IPS-15b (cell line): ENCODE data around the gene C15orf62.

Experiments
- H3K27me3 ChIP-seq: one replicate; pipeline ENCODE4 v1.6.1; 2013; ENCODE audit warnings: low read length; ENCODE audit not compliant: control insufficient read depth, insufficient read depth
- H3K36me3 ChIP-seq: one replicate; pipeline ENCODE4 v1.6.1; 2013; ENCODE audit warnings: low read length; ENCODE audit not compliant: control insufficient read depth, insufficient read depth
- H3K4me1 ChIP-seq: one replicate; pipeline ENCODE4 v1.6.1; 2013; ENCODE audit warnings: mild to moderate bottlenecking, low read length; ENCODE audit not compliant: control insufficient read depth, insufficient read depth
- H3K4me3 ChIP-seq: one replicate; pipeline ENCODE4 v1.5.1; 2013; ENCODE audit warnings: low read depth, low read length
- H3K9ac ChIP-seq: one replicate; pipeline ENCODE4 v1.6.1; 2013; ENCODE audit warnings: low read depth, mild to moderate bottlenecking, low read length
- H3K9me3 ChIP-seq: one replicate; pipeline ENCODE4 v1.6.1; 2013; ENCODE audit warnings: mild to moderate bottlenecking, low read length; ENCODE audit not compliant: control insufficient read depth, insufficient read depth

The C15orf62 gene

GRCh38 chr15:40759961-40760360, 9.8 kb upstream of the C15orf62 start:
- no peak overlapping the region for H3K4me3 ChIP-seq
- H3K4me1 ChIP-seq, result peaks cover 4% of the 10 kb centered on the region
- no peaks in the 10 kb centered on the region for H3K36me3 ChIP-seq
- no peak overlapping the region for H3K9ac ChIP-seq
- H3K27me3 ChIP-seq, result peaks cover 2% of the 10 kb centered on the region
- no peaks in the 10 kb centered on the region for H3K9me3 ChIP-seq

- Histone ChIP-seq H3K4me3 (peak overlapping the region; percentile 76), H3K9ac (peak overlapping the region; percentile 47), H3K9me3 (no peaks in the 10 kb centered on the region), H3K4me1 (peaks cover 16% of the 10 kb centered on the region), H3K36me3 (peaks cover 6% of the 10 kb centered on the region), H3K27me3 (peaks cover 2% of the 10 kb centered on the region)
Observed at GRCh38 chr15:40762919-40763800, 6.6 kb upstream of the C15orf62 start.

DNA sequence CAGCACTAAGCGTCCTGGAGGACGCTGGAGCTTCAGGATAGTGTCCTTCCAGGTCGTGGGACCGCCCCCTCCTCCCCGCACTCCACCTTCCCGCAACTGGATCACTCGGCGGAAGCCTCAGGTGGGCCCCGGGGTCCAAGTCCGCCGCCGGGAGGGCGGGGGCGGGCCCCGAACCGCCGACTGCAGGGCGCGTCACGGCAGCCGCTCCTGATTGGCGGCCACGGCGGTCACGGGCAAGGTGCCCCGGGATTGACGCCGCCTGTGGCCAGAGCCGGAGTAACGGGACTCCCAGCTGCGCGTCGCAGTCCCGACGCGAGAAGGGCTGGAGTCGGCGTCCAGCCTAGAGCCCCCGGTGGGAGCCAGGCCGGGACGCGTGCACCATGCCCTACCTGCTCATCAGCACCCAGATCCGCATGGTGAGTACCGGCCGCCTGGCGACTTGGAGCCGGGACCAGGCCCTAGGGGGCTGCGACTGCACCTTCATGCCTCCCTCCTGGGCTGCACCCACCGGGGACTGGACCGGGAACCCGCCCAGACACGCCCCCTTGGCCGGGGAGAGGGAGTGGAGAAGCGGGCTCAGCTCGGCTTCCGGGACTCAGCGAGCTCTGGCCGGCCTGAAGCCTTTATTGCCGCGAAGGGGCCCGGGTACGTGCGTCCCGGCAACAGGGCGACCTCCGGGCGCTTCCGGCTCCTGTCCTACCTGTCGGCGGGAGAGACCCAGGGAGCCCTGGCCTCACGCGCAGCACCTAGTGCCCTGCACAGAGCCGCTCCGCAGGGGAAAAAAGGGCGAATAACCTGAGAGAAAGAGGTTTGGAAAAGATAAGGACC, 5.8 kb upstream of the C15orf62 start, which contains the start of gene GCHFR:
GCHFR (plus strand) TSS at position 268 of the 828 bp plus-strand sequence; CDS start at position 381, 113 bp downstream.
- peaks cover 16% of the 10 kb centered on the region for H3K4me1 ChIP-seq
- peaks cover 2% of the 10 kb centered on the region for H3K27me3 ChIP-seq
- H3K9ac ChIP-seq, result peak within 1 kb of the TSS; percentile 47

DNA sequence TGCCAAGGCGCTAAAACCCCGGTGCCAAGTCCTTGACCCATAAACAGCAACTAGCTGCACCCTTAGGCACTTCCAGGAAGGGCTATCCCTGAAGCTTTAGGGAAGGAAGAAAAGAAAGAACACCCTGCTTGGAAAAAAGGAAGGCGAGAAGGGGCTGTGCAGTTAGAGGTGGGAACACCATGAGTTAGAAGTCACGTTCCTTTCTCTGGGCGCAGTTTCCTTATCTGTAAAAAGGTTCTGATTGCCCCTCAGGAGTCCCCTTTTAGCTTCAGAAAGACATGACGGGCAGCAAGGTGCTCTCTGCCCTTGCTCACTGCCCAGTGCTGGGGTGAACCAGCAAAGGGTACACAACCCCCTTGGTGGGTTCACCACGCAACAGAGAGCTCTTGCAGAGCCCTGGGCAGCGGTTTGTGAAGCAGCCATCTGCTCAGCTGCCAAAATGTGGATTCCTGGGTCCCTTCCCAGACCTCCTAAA, 5.1 kb upstream of the C15orf62 start:
- peak overlapping the region; percentile 47 for H3K9ac ChIP-seq
- H3K4me1 ChIP-seq, result peaks cover 16% of the 10 kb centered on the region

More for the DNA sequence above, 5.8 kb upstream of the C15orf62 start, which contains the start of gene GCHFR:
- Histone ChIP-seq H3K9me3 (no peaks in the 10 kb centered on the region), H3K36me3 (peaks cover 9% of the 10 kb centered on the region), H3K4me3 (peak within 1 kb of the TSS; percentile 76)

DNA sequence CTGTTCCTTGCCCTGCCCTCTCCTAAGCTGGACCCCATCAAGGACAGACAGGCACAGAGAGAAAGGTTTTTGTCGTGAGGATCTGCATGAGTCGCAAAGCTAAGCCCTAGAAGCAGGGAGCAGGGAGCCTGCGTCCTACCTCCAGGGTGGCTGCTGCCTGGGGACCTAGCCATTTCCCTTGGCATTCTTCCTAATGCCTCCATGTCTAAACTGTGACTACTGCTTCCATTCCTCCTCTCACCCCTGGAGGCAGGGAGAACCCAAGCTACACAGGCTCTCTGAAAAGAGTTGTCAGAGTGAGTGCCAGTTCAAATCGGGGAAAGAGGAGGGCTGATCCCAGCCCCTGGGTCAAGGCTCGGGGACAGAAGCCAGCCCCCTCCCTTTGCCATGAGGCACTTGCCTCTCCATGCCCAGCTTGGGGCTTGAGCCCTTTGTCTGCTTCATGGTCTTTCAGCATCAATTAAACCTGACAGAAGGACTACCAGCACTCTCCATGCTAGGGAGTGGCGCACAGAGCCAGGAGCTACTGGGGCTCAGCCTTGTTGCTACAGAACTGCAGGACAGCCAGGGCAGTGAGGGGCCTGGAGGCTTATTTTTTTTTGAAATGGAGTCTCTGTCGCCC, 3.5 kb upstream of the C15orf62 start:
- Histone ChIP-seq H3K4me1 (peaks cover 16% of the 10 kb centered on the region), H3K9ac (no peak overlapping the region), H3K4me3 (no peak overlapping the region), H3K9me3 (no peaks in the 10 kb centered on the region), H3K36me3 (peaks cover 9% of the 10 kb centered on the region), H3K27me3 (peaks cover 2% of the 10 kb centered on the region)

More for the DNA sequence above, 5.1 kb upstream of the C15orf62 start:
- peaks cover 9% of the 10 kb centered on the region for H3K36me3 ChIP-seq
- H3K4me3 ChIP-seq, result peak overlapping the region; percentile 76
- H3K9me3 ChIP-seq, result no peaks in the 10 kb centered on the region
- peaks cover 2% of the 10 kb centered on the region for H3K27me3 ChIP-seq

- no peak overlapping the region for H3K9ac ChIP-seq
- peaks cover 12% of the 10 kb centered on the region for H3K36me3 ChIP-seq
Observed at GRCh38 chr15:40766906-40767837, 2.6 kb upstream of the C15orf62 start.

DNA sequence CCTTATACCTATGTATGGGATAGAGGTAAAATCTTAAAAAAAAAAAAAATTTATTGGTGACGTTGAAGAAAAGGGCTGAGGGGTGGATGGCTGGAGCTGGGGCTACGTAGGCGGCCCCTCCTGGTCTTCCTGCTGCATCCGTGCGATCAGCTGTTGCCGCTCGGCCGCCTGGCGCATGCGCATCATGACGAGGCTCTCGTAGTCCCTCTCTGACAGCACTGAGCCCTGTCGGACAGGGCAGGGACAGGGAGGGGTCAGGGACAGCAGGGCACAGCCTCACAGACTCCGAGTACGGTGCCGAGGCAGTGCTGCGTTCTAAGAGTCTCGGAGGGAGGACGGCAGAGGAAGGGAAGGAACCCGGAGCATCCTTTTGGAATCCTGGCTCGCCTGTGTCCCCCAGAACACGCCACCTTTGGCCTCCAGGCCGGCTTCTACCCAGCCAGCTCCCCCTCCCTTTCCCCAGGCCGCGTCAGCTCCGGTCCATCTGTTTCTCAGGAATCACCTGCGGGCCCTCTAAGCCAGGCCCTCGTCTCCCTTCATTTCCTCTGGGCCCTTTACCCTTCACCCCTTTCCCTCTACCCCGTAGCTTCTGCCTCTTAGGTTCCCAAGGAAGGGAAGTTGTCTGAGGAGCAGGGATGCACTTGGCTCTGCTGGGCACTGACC, 1.8 kb upstream of the C15orf62 start:
- Histone ChIP-seq H3K4me3 (no peak overlapping the region), H3K9me3 (no peaks in the 10 kb centered on the region), H3K27me3 (peaks cover 2% of the 10 kb centered on the region), H3K9ac (no peak overlapping the region), H3K36me3 (peaks cover 16% of the 10 kb centered on the region), H3K4me1 (peaks cover 16% of the 10 kb centered on the region)

More at GRCh38 chr15:40766906-40767837, 2.6 kb upstream of the C15orf62 start:
- Histone ChIP-seq H3K4me3 (no peak overlapping the region), H3K4me1 (peaks cover 16% of the 10 kb centered on the region), H3K27me3 (peaks cover 2% of the 10 kb centered on the region), H3K9me3 (no peaks in the 10 kb centered on the region)

DNA sequence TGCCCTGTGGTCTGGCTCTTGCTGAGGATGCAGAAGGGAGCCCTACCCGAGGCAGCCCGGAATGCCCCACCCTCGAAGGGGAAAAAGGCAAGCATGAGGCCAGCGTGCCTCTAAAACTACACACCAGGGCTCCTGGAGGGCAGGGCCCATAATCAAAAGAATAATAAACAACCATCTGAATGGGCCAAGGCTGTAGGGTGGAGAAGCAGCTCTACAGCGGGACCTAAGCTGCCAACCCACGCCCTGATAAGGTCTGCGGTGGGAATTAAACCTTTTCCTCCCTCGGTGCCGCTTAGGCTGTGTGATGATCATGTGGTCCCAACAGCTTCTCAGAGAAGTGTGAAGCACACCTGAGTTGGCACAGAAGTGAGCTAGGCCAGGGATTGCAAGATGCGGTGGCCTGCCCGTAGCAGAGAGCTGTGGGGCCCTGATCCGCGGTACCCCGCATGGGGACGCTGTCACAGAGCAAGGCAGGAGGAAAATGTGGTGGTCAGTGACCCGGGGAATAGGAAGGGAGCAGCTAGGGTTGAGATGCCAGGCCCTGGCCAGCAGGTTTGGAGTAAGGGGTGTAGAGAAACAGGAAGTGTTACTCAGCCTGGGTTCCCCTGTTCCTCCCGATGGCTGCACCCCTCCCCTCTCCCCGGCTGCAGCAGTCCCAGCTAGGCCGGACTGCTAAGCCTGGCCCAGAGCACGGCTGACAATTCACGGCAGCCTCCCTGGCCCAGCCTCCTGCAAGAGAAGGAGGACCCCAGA, 1.1 kb upstream of the C15orf62 start:
- H3K27me3 ChIP-seq, result peaks cover 2% of the 10 kb centered on the region
- H3K4me1 ChIP-seq, result peaks cover 16% of the 10 kb centered on the region
- peaks cover 18% of the 10 kb centered on the region for H3K36me3 ChIP-seq
- H3K9ac ChIP-seq, result no peak overlapping the region
- H3K4me3 ChIP-seq, result no peak overlapping the region
- no peaks in the 10 kb centered on the region for H3K9me3 ChIP-seq

- Histone ChIP-seq H3K4me1 (peaks cover 10% of the 10 kb centered on the region), H3K9me3 (no peaks in the 10 kb centered on the region), H3K36me3 (peaks cover 32% of the 10 kb centered on the region), H3K4me3 (no peak overlapping the region), H3K9ac (no peak overlapping the region), H3K27me3 (no peaks in the 10 kb centered on the region)
Observed at GRCh38 chr15:40770147-40770721, 454 bp downstream of the C15orf62 start.
